Measurements from ENCODE around the gene PDE6G.

Gene PDE6G

DNA sequence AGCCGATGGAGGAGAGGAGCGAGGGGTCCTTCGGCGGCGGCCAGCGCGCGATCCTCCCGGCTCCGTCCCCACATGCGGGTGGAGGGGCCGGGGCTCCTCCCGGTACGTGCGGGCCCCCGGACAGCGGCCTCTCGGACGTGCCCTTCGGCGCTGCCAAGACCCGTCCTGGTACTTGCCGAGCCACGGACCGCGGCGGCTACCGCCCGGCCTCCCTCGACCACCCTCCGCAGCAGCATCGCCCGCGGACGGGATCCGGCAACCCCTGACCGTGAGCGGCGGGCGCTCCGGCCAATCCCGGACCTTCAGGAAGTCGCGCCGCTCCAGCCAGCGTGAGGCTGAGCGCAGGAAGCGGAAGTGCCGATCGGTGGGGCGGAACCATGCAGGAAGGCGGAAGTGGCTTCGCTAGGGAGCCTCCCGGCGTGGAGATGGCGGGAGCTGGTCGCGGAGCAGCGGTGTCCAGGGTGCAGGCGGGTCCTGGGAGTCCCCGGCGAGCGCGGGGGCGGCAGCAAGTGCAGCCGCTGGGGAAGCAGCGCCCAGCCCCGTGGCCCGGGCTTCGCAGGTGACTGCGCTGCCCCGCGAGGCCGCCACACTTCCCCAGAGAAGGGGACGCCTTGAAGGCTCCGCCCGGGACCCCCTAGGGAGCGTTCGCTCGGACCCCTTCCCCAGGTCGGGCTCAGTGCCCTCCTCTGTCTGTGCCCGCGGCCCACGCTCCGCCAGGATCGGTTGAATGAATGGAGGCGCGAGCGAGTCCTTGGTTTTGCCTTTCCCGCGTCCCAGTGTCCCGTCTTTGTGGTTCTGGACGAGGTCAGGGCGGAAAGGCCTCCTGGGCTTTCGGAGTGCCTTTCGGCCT is 10.2 kb upstream of the PDE6G start, which contains the start of the genes CCDC137 and OXLD1:
Gene CCDC137, plus strand, starts transcription at position 396 of the 850 bp plus-strand sequence. Its CDS starts 30 bp downstream, at position 426.
Gene OXLD1, minus strand, starts transcription at position 264 of the 850 bp plus-strand sequence. Its CDS starts 28 bp downstream, at position 236.
- TF ChIP-seq TAF1 (IDR thresholded peaks at IDR 0.05; ENCODE audit: borderline replicate concordance, insufficient read depth, low read length) (peak; percentile 98), SIN3A (IDR thresholded peaks at IDR 0.05; ENCODE audit: borderline replicate concordance, insufficient read depth, low read length) (no peak; the same call in 1 of the 2 replicates), POLR2AphosphoS5 (IDR thresholded peaks at IDR 0.05; ENCODE audit: low read depth, low read length) (peak; percentile 82; the same call in 1 of the 2 replicates), FOXP2 (optimal IDR thresholded peaks at IDR 0.05; ENCODE audit: borderline replicate concordance, extremely low read depth, extremely low read length, insufficient read depth) (peak; percentile 96)
- TF ChIP-seq, protein P1, sequence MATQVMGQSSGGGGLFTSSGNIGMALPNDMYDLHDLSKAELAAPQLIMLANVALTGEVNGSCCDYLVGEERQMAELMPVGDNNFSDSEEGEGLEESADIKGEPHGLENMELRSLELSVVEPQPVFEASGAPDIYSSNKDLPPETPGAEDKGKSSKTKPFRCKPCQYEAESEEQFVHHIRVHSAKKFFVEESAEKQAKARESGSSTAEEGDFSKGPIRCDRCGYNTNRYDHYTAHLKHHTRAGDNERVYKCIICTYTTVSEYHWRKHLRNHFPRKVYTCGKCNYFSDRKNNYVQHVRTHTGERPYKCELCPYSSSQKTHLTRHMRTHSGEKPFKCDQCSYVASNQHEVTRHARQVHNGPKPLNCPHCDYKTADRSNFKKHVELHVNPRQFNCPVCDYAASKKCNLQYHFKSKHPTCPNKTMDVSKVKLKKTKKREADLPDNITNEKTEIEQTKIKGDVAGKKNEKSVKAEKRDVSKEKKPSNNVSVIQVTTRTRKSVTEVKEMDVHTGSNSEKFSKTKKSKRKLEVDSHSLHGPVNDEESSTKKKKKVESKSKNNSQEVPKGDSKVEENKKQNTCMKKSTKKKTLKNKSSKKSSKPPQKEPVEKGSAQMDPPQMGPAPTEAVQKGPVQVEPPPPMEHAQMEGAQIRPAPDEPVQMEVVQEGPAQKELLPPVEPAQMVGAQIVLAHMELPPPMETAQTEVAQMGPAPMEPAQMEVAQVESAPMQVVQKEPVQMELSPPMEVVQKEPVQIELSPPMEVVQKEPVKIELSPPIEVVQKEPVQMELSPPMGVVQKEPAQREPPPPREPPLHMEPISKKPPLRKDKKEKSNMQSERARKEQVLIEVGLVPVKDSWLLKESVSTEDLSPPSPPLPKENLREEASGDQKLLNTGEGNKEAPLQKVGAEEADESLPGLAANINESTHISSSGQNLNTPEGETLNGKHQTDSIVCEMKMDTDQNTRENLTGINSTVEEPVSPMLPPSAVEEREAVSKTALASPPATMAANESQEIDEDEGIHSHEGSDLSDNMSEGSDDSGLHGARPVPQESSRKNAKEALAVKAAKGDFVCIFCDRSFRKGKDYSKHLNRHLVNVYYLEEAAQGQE (IDR thresholded peaks at IDR 0.05; ENCODE audit: insufficient read depth in 1 of 2, low read depth in 2 of 2, low read length in 2 of 2), result peak in 1 of 2 experiments; percentile 42; a peak in 1 of 4 replicates

DNA sequence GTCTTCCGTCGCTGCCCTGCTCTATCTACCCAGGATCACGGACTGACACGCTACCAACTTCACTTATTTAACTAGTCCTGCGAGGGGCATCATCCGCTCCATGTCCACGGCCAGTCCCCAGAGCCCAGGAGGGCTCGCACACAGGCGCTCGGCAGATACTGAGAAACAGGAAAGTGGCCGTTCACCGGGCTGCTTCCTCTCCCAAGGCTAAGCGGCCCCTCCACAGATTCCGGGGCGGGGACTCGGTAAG is 9.7 kb upstream of the PDE6G start:
- TF ChIP-seq FOXP2 (optimal IDR thresholded peaks at IDR 0.05; ENCODE audit: borderline replicate concordance, extremely low read depth, extremely low read length, insufficient read depth) (no peak), TAF1 (IDR thresholded peaks at IDR 0.05; ENCODE audit: borderline replicate concordance, insufficient read depth, low read length) (no peak), POLR2AphosphoS5 (IDR thresholded peaks at IDR 0.05; ENCODE audit: low read depth, low read length) (no peak), SIN3A (IDR thresholded peaks at IDR 0.05; ENCODE audit: borderline replicate concordance, insufficient read depth, low read length) (no peak)
- TF ChIP-seq, protein P1 (IDR thresholded peaks at IDR 0.05; ENCODE audit: insufficient read depth in 1 of 2, low read depth in 2 of 2, low read length in 2 of 2), result no peak

DNA sequence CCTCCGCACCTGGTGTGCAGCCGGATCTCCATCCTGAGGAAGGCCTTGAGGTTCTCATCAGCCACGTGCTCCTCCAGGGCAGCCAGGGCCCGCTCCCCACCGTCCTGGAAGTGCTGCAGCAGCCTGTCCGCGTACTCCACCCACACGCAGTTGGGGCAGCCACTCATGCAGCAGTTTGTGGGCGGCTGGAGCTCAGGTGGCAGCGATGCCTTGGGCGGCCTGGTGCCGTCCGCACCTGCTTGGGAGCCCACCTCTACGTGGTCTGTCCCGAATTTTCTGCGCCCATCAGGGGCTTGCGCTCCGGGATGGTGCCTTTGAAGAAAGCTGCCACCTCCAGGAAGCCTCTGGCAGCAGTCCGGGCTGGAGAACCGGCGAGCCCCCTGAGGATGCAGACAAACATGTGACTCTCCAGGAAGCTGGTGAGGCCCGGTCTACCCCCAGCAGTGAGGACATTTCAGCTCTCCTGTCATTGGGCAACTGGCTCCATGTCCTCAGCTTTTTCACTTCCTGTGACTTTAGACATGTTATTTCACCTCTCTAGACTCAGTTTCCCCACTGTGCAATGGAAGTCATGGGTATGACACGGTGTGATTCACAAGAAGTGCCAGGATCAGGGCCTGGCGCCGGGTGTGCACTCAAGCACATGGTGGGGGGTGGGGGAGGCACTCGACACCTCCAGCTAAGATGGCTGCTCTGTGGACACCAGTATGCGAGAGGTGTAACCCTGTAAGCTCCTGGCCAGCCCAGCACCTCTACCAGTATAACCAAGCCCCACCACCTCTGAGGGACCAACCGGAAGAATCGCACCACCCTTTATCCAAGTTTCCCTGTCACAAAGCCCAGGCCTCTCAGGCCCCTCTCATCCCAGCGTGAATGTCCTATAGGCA is 9.1 kb upstream of the PDE6G start:
- TF ChIP-seq, protein P1 (IDR thresholded peaks at IDR 0.05; ENCODE audit: insufficient read depth in 1 of 2, low read depth in 2 of 2, low read length in 2 of 2), result no peak
- peak; percentile 69; the same call in 1 of the 2 replicates for TF ChIP-seq TAF1 (IDR thresholded peaks at IDR 0.05; ENCODE audit: borderline replicate concordance, insufficient read depth, low read length)
- no peak for TF ChIP-seq FOXP2 (optimal IDR thresholded peaks at IDR 0.05; ENCODE audit: borderline replicate concordance, extremely low read depth, extremely low read length, insufficient read depth)
- no peak for TF ChIP-seq SIN3A (IDR thresholded peaks at IDR 0.05; ENCODE audit: borderline replicate concordance, insufficient read depth, low read length)
- 0 out of 2 replicates have a peak, but pooled peaks have one; percentile 34 for TF ChIP-seq POLR2AphosphoS5 (IDR thresholded peaks at IDR 0.05; ENCODE audit: low read depth, low read length)

DNA sequence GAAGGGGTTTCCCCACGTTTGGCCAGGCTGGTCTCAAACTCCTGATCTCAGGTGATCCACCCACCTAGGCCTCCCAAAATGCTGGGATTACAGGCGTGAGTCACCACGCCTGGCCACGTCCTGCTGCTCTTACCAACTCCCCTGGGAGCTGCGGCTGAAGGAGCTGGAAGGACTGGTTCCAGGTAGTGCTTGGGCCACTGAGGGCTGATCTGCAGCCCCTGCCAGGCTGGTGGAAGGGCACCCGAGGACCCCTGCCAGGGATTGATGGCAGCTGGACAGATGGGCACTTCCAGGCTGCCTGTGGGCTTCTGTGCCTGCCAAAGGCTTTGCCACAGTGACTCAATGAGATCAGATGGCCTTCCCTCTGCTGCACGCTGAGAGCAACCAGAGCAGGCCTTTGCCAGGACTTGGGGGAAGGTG is 7.7 kb upstream of the PDE6G start:
- TF ChIP-seq, protein P1 (IDR thresholded peaks at IDR 0.05; ENCODE audit: insufficient read depth in 1 of 2, low read depth in 2 of 2, low read length in 2 of 2), result no peak

Measured in PFSK-1 (cell line).